GM10266 (cell line): ENCODE results near the gene HELZ.

Experiments used
- DNase-seq: peaks from one replicate; pipeline ENCODE4 v3.0.0; 2012; ENCODE audit errors: extremely low spot score
- TF ChIP-seq, protein P1 (sequence below): IDR thresholded peaks from 2 replicates; pipeline ENCODE4 v1.5.1; 2012; ENCODE audit warnings: mild to moderate bottlenecking, low read depth; ENCODE audit not compliant: control insufficient read depth, insufficient read depth; ENCODE audit errors: missing control alignments

HELZ gene

DNA sequence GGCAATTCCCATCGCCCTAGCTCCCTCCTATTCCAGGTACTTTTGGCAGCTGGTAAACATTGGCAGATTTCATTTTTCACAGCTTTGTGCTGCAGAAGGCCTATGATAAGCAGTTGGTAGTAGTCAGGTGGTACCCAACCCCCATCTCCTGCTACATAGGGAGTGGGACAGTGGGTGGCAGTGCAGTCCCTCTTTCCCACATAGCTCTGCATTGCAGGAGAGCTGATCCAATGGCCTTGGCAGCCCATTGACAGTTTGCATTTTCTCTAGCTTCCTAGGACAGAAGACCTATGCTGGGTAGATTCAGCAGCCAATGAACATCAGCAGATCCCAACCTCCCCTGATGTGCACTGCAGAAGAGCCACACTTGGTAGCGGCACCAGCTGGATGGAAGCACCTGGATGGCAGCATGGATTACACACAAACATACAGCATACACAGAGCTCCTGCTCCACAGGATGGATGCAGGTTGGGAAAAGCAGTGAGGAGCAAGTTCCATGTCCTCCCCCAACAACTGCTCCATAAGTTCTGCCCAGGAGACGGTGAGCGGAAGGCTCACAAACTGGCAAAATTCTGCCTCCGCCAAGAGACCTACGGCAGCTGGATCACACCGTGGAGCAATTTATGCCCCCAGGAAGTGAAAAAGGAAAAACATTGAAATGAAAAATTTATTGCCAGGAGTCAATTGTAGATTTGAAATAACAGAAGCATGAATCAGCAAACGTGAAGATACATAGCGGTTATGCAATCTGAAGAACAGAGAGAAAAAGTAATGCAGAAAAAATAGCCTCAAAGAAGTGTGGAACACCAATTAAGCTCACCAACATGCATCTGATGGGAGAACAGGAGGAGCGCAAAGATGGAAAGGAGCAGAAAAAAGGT lies 105.0 kb downstream of the HELZ start:
- no peak for DNase-seq

DNA sequence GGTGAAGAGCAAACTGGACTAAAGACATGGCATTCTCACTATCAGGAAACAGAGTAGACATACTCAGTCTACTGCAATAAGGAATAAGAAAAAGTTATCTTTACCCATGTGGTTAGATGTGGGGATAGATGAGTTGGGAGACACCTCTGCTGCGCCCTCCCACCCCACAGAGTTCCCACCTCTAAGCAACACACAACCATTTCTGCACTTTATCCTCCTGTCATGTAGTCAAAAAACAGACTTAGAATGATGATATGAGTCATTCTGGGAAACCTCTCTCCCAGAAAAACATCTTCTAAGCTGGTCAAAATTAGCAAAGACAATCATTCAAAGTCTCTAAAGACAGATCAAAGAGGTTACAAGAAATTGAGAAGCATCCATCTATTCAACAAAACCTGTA lies 105.7 kb downstream of the HELZ start:
- TF ChIP-seq, protein P1, sequence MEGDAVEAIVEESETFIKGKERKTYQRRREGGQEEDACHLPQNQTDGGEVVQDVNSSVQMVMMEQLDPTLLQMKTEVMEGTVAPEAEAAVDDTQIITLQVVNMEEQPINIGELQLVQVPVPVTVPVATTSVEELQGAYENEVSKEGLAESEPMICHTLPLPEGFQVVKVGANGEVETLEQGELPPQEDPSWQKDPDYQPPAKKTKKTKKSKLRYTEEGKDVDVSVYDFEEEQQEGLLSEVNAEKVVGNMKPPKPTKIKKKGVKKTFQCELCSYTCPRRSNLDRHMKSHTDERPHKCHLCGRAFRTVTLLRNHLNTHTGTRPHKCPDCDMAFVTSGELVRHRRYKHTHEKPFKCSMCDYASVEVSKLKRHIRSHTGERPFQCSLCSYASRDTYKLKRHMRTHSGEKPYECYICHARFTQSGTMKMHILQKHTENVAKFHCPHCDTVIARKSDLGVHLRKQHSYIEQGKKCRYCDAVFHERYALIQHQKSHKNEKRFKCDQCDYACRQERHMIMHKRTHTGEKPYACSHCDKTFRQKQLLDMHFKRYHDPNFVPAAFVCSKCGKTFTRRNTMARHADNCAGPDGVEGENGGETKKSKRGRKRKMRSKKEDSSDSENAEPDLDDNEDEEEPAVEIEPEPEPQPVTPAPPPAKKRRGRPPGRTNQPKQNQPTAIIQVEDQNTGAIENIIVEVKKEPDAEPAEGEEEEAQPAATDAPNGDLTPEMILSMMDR = no peak

More for the DNA sequence above, 105.0 kb downstream of the HELZ start:
- TF ChIP-seq, protein P1 = no peak

DNA sequence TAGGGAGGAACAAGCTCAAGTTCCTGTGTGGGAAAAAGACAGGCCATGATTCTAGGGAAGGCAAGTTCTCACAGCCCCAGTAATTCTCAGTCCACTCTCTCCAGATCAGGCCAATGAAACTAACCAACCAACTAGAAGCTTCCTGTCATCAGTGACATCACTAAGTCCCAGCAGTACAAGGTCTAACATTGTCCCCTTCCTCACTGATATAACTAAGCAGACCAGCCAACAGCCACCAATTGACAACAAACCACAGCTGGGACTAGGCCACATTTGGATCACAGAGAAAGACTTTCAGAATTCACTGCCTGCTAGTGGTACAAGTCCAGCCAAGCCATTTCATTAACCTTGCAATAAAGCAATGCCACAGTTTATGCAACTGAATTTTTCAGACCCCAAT lies 106.6 kb downstream of the HELZ start:
- no peak for DNase-seq
- TF ChIP-seq, protein P1 = no peak

More for the DNA sequence above, 105.7 kb downstream of the HELZ start:
- no peak for DNase-seq

DNA sequence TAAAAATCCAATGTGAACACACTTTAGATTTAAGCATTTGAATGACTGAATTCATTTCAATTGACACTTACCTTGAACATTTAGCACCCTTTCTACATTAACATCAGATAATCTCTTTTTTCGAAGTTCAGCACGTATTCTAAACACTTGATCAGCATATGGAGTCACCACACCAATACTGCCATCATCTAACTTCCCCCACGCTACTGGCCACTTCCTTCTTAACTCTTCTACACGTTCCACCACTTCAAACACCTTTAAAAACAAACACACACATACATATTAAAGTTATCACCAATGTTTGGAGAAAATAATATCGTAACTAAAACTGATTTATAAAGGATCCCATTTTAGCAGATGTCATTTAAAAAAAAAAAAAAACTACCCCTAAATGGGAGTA lies 107.1 kb downstream of the HELZ start:
- TF ChIP-seq, protein P1 = no peak
- no peak for DNase-seq

DNA sequence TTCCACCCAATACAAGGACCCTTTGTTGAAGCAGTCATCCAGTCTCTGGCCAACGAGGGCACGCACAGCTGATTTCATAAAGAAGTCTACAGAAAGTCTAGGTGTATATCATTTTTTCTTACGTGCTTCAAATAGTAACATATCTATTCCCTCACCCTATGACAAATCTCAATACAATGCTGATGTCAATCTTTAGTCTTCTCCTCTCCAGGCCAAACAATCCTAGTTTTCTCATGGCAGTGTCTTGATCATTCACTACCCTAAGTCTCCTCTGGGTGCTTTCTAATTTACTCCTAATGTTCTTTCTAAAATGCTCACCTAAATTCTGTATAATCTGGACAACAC lies 108.0 kb downstream of the HELZ start:
- TF ChIP-seq, protein P1 = no peak
- DNase-seq = no peak

DNA sequence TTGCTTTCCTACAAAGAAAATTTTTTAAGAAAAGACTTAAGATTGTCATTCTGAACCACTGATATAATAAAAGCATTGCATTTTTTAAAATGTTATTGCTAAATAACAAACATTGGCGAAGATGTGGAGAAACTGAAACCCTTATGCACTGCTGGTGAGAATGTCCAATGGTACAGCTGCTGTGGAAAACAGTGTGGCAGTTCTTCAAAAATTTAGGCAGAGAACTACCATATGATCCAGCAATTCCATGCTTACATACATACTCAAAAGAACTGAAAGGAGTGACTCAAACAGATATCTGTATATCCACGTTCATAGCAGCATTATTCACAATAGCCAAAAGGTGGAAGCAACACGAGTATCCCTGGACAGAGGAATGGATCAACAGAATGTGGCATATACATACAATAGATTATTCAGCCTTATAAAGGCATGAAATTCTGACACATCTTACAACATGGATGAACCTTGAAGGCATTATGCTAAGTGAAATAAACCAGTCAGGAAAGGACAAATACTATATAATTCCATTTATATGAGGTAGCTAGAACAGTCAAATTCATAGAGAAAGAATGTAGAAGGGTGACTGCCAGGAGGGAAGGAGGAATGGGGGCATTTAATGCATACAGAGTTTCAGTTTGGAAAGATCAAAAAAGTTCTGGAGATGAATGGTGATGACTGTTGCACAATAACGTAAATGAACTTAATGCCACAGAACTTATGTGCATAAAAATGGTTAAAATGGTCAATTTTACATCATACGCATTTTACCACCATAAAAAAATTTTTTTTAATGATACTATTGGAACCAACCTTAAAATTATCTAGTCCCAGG lies 108.6 kb downstream of the HELZ start:
- TF ChIP-seq, protein P1 = no peak
- no peak for DNase-seq
